ENCODE data around the gene PPFIA2.

- TF ChIP-seq, protein P1, sequence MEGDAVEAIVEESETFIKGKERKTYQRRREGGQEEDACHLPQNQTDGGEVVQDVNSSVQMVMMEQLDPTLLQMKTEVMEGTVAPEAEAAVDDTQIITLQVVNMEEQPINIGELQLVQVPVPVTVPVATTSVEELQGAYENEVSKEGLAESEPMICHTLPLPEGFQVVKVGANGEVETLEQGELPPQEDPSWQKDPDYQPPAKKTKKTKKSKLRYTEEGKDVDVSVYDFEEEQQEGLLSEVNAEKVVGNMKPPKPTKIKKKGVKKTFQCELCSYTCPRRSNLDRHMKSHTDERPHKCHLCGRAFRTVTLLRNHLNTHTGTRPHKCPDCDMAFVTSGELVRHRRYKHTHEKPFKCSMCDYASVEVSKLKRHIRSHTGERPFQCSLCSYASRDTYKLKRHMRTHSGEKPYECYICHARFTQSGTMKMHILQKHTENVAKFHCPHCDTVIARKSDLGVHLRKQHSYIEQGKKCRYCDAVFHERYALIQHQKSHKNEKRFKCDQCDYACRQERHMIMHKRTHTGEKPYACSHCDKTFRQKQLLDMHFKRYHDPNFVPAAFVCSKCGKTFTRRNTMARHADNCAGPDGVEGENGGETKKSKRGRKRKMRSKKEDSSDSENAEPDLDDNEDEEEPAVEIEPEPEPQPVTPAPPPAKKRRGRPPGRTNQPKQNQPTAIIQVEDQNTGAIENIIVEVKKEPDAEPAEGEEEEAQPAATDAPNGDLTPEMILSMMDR (IDR thresholded peaks at IDR 0.05), result peak; percentile 18 to 43 (median 27)
- TF ChIP-seq POLR2A (IDR thresholded peaks at IDR 0.05; ENCODE audit: low read depth) (no peak), POLR2AphosphoS5 (IDR thresholded peaks at IDR 0.05) (no peak), EP300 (IDR thresholded peaks at IDR 0.05) (no peak)
Measured at GRCh38 chr12:81450920-81451739, 308.0 kb downstream of the PPFIA2 start.

All from esophagus muscularis mucosa (tissue), 4 donors.